Dermis microvascular lymphatic vessel endothelial cell (primary cell): Measurements from ENCODE around the gene PADI1. TPM values are rescaled to one million over a fixed set of nuclear protein-coding genes. Genes with fewer than 3 reads are reported as not detected.

Source experiments
- total RNA-seq: library from RNA; depleted of rRNA; stranded (reverse); fragments of >200 nt; gene quantifications from 2 replicates; pipeline ENCODE4 v1.2.1, GENCODE V29; 2014

The PADI1 gene
- total RNA-seq, 1 donor from 2014 or later = under 0.01 TPM

Other genes starting within 250 kb of the PADI1 start
- gene MFAP2, start 224.5 kb upstream of the PADI1 start, total RNA-seq = 8.9 and 55.3 TPM in 2 replicates
- gene ATP13A2, start 193.2 kb upstream of the PADI1 start, total RNA-seq = 25.0 and 55.6 TPM in 2 replicates
- 134 and 143 TPM in 2 replicates for gene SDHB, start 151.1 kb upstream of the PADI1 start, total RNA-seq
- gene PADI2, start 85.7 kb upstream of the PADI1 start, total RNA-seq = under 0.01 TPM in 2 replicates
- not detected in 2 replicates for gene PADI3, start 44.0 kb downstream of the PADI1 start, total RNA-seq
- not detected in 2 replicates for gene PADI4, start 103.1 kb downstream of the PADI1 start, total RNA-seq
- not detected in 2 replicates for gene PADI6, start 167.1 kb downstream of the PADI1 start, total RNA-seq
- gene RCC2, start 234.5 kb downstream of the PADI1 start, total RNA-seq = 72.0 and 80.2 TPM in 2 replicates